ENCODE measurements around the gene FLNB.
A peak's percentile ranks its signal among the peaks of the same experiment; 100 is the strongest.

FLNB gene

DNA sequence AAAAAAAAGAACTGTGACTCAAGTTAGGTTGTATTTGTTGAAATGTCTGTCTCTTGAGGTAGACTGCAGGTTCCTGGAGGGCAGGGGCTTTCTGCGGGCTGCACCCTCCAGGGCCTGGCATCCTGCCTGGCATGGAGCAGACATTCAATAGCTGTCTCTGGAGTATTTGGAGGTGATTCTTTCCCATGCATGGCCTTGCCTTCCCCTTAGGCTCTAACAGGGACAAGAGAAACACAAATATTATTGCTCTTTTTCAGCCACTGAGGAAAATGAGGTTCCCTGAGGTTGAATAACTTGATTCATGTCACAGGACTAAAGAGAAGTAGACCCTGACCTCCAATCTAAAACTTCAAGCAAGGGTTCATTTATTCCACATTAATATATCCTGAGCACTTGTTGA, 18.6 kb upstream of the FLNB start:
- no peak for DNase-seq (ENCODE audit: low read depth)
- TF ChIP-seq, protein P1, sequence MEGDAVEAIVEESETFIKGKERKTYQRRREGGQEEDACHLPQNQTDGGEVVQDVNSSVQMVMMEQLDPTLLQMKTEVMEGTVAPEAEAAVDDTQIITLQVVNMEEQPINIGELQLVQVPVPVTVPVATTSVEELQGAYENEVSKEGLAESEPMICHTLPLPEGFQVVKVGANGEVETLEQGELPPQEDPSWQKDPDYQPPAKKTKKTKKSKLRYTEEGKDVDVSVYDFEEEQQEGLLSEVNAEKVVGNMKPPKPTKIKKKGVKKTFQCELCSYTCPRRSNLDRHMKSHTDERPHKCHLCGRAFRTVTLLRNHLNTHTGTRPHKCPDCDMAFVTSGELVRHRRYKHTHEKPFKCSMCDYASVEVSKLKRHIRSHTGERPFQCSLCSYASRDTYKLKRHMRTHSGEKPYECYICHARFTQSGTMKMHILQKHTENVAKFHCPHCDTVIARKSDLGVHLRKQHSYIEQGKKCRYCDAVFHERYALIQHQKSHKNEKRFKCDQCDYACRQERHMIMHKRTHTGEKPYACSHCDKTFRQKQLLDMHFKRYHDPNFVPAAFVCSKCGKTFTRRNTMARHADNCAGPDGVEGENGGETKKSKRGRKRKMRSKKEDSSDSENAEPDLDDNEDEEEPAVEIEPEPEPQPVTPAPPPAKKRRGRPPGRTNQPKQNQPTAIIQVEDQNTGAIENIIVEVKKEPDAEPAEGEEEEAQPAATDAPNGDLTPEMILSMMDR (IDR thresholded peaks at IDR 0.05; ENCODE audit: insufficient read depth, low read depth, low read length, missing control alignments): no peak

DNA sequence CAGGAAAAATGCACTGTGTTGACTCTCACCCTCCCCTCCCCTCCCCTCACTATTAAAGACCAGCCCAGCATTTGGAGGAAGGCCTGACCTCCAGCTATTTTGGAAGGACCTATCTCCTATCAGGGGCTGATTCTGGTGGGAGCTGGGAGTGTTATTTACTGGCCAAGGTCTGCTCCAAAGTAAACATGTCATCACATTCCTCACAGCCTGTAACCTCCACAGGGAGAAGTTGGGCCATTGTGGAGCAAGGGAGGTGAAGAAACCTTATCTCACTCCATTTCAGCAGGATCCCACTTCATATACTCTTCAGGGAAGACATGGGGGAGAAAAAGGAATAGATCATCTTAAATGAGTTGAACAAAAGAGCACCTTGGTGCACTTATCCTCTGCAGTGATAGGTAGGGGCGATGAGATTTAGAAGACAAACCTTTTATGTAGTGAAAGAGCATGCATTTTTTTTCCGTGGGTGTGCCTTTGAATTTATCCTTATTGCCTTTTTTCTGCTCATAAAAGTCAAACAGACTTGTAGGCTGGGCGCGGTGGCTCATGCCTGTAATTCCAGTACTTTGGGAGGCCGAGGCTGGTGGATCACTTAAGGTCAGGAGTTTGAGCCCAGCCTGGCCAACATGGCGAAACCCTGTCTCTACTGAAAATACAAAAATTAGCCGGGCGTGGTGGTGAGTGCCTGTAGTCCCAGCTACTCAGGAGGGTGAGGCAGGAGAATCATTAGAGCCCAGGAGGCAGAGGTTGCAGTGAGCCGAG, 15.6 kb upstream of the FLNB start:
- no peak for DNase-seq (ENCODE audit: low read depth)
- TF ChIP-seq, protein P1 (IDR thresholded peaks at IDR 0.05; ENCODE audit: insufficient read depth, low read depth, low read length, missing control alignments): no peak
- H3K4me3 ChIP-seq (ENCODE audit: low read depth, low read length): no peak overlapping the region

More for the DNA sequence above, 18.6 kb upstream of the FLNB start:
- no peak overlapping the region for H3K4me3 ChIP-seq (ENCODE audit: low read depth, low read length)

DNA sequence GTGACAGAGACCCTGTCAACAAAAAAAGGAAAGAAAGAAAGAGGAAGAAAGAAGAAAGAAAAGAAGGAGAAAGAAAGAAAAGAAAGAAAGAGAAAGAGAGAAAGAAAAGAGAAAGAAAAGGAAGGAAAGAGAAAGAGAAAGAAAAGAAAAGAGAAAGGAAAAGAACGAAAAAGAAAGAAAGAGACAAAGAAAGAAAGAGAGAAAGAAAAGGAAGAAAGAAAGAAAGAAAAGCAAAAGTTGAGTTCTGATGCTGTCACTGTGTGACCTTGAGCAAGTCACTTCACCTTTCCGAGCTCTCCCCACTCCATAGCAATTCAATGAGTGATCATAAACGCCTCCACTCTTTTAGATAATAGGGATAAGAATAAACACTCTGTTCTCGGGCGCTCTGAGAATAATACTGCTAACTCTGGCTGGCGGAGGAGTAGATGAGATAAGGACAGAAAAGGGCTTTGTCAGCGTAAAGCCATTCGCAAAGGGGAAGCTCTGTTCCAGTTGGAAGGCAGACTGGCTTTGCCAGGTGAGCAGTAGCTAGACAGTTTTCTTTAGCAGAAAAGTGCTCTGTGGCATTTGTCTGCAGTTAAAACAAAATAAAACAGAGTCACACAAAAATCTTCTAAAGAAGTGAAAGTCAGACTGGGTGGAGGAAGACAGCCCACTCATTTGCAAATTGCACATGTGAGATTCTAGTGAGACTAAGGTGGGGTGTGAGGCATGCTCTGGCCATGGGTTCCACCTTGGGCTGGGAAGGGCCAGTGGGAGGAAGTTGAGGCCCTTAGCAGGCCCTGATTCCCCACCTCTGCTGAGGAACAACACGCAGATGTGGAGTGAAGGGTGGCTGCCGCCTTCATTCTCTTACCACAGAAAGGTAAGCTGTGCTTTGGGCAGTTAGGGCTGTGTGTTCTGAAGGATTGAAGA, 9.6 kb upstream of the FLNB start:
- peak; percentile 37 for DNase-seq (ENCODE audit: low read depth)
- TF ChIP-seq, protein P1 (IDR thresholded peaks at IDR 0.05; ENCODE audit: insufficient read depth, low read depth, low read length, missing control alignments): no peak
- peak overlapping the region; percentile 35 for H3K4me3 ChIP-seq (ENCODE audit: low read depth, low read length)

DNA sequence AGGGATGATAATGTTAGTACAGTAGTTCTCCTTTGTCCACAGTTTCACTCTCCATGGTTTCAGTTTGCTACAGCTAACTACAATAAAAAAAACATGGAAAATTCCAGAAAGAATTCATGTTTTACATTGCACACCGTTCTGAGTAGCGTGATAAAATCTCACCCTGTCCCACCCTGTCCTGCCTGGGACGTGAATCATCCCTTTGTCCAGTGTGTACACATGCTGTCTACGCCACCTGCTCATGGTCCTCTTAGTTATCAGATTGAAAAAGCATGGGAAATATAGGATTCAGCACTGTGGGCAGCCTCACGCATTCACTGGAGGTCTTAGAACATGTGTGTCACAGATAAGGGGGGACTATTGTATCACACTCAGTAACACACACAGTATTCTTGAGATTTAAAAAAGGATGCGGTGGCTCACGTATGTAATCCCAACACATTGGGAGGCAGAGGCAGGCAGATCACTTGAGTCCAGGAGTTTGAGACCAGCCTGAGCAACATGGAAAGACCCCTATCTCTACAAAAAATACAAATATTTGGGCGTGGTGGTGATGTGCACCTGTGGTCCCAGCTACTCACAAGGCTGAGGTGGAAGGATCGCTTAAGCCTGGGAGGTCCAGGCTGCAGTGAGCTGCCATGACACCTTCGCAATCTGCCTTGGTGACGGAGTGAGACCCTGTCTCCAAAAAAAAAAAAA, 8.7 kb upstream of the FLNB start:
- no peak for DNase-seq (ENCODE audit: low read depth)
- H3K4me3 ChIP-seq (ENCODE audit: low read depth, low read length): no peak overlapping the region
- TF ChIP-seq, protein P1 (IDR thresholded peaks at IDR 0.05; ENCODE audit: insufficient read depth, low read depth, low read length, missing control alignments): no peak

DNA sequence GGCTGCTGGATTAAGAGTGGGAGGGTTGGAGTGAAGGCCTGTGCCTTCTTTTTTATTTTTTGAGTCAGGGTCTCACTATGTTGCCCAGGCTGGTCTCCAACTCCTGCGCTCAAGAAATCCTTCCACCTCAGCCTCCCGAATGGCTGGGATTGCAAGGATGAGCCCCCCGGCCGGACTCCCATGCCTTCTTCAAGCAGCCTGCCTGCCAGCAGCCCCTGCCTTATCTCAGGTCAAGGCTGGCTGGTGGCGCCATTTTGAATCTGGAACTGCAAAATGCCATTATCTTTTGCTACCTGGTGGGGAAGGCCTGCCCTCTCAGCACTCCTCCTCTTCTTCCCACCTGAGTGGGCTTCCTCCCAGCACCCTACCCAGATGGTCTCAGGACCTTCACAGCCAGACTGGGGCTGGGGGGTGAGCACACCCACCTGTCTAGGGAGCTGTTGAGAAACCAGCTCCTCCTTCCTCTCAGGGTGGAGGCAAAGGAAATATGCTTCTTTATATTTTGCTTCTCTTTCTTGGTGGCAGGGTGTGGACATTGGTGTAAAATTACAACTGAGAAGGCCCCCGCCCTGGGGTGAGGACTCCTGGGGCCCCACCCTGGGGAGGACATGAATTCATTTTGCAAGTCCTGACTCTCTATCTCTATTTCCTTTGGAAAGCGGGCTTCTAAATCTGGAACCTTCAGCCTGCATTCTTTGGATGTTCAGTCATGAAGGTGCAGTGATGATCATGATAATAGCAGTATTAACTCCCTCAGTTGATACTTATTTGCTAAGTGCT, 7.7 kb upstream of the FLNB start:
- TF ChIP-seq, protein P1 (IDR thresholded peaks at IDR 0.05; ENCODE audit: insufficient read depth, low read depth, low read length, missing control alignments): no peak
- no peak for DNase-seq (ENCODE audit: low read depth)
- H3K4me3 ChIP-seq (ENCODE audit: low read depth, low read length): no peak overlapping the region

DNA sequence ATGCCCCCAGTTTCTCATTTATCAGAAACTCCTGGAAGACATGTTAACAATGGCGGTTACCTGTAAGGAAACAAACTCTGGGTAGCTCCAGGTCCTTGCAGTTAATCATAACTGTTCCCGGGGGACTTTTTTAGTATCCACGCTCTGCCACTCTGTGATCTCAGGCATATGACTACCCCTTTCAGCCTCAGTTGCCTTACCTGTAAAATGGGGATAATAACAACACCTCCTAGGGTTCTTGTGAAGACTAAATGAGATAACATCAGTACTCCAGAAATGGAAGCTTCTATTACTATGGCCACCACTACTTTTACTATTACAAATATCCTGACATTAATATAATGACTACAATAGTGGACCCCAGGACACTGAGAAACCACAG, 7.1 kb upstream of the FLNB start:
- no peak for DNase-seq (ENCODE audit: low read depth)
- H3K4me3 ChIP-seq (ENCODE audit: low read depth, low read length): no peak overlapping the region
- TF ChIP-seq, protein P1 (IDR thresholded peaks at IDR 0.05; ENCODE audit: insufficient read depth, low read depth, low read length, missing control alignments): no peak
